OCI-LY3 (cell line): ENCODE results near the gene GALNTL6.

Experiments
- H2AFZ ChIP-seq: fragments of 200-600, 300-600 bp; shearing (Covaris generic); 2 replicates; pipeline ENCODE4 v1.6.0; 2014; ENCODE audit warnings: antibody characterized with exemption, low read depth, low read length
- H3K27ac ChIP-seq: fragments of 200-600, 300-600 bp; sonication (generic); 2 replicates; pipeline ENCODE4 v1.5.1; 2014; ENCODE audit warnings: mild to moderate bottlenecking, low read length, moderate library complexity, mixed read lengths
- H3K27me3 ChIP-seq: fragments of 200-600, 300-600 bp; sonication (generic); 2 replicates; pipeline ENCODE4 v1.6.1; 2014; ENCODE audit warnings: low read depth, low read length, mixed read lengths
- H3K36me3 ChIP-seq: fragments of 200-600, 300-600 bp; sonication (generic); replicated peaks from 2 replicates; pipeline ENCODE3; 2014; ENCODE audit warnings: low read depth, low read length, mixed read lengths
- H3K4me1 ChIP-seq: fragments of 300-600, 200-600 bp; sonication (generic); 2 replicates; pipeline ENCODE4 v1.6.1; 2014; ENCODE audit warnings: low read length, mixed read lengths
- H3K4me2 ChIP-seq: fragments of 200-600, 300-600 bp; sonication (generic); 2 replicates; pipeline ENCODE4 v1.6.1; 2014; ENCODE audit warnings: low read length, mixed read lengths
- H3K4me3 ChIP-seq: fragments of 300-600, 200-600 bp; sonication (generic); 2 replicates; pipeline ENCODE4 v1.5.1; 2014; ENCODE audit warnings: antibody characterized with exemption, mild to moderate bottlenecking, low read length, moderate library complexity
- H3K79me2 ChIP-seq: fragments of 300-600, 200-600 bp; shearing (Covaris generic); 2 replicates; pipeline ENCODE4 v1.6.1; 2014; ENCODE audit warnings: mild to moderate bottlenecking, low read length, mixed read lengths
- H3K9ac ChIP-seq: fragments of 300-600, 200-600 bp; shearing (Covaris generic); 2 replicates; pipeline ENCODE4 v1.6.0; 2014; ENCODE audit warnings: mild to moderate bottlenecking, low read length, moderate library complexity
- H3K9me3 ChIP-seq: fragments of 200-600, 300-600 bp; shearing (Covaris generic); 2 replicates; pipeline ENCODE4 v1.6.1; 2014; ENCODE audit warnings: low read length, mixed read lengths; ENCODE audit not compliant: insufficient read depth
- H4K20me1 ChIP-seq: fragments of 200-600, 300-600 bp; sonication (generic); 2 replicates; pipeline ENCODE4 v1.6.1; 2016; ENCODE audit warnings: low read length, mixed read lengths; ENCODE audit not compliant: insufficient read depth
- CTCF ChIP-seq: fragments of 200-600, 300-600 bp; sonication (generic); IDR thresholded peaks from 2 replicates; pipeline ENCODE4 v1.5.1; 2014; ENCODE audit warnings: antibody characterized with exemption, low read length, low read depth
- EZH2phosphoT487 ChIP-seq: fragments of 200-600 bp; shearing (Covaris generic); IDR thresholded peaks from 2 replicates; pipeline ENCODE4 v1.6.1; 2018; ENCODE audit warnings: antibody characterized with exemption, mixed run types, low read depth

Gene GALNTL6

GRCh38 chr4:171785388-171785787, 27.8 kb upstream of the GALNTL6 start:
- no peaks in the 10 kb centered on the region for H4K20me1 ChIP-seq
- no peak overlapping the region for H3K4me2 ChIP-seq
- H3K4me1 ChIP-seq, result no peaks in the 10 kb centered on the region
- no peaks in the 10 kb centered on the region for H3K36me3 ChIP-seq
- peaks cover 9% of the 10 kb centered on the region; the same call in 1 of the 2 replicates for H3K9me3 ChIP-seq
- no peak overlapping the region for H2AFZ ChIP-seq
- H3K79me2 ChIP-seq, result no peaks in the 10 kb centered on the region
- H3K9ac ChIP-seq, result no peak overlapping the region
- H3K27ac ChIP-seq, result no peak overlapping the region
- no peaks in the 10 kb centered on the region for H3K27me3 ChIP-seq
- TF ChIP-seq CTCF (peak; percentile 54), EZH2phosphoT487 (no peak)
- no peak overlapping the region for H3K4me3 ChIP-seq

DNA sequence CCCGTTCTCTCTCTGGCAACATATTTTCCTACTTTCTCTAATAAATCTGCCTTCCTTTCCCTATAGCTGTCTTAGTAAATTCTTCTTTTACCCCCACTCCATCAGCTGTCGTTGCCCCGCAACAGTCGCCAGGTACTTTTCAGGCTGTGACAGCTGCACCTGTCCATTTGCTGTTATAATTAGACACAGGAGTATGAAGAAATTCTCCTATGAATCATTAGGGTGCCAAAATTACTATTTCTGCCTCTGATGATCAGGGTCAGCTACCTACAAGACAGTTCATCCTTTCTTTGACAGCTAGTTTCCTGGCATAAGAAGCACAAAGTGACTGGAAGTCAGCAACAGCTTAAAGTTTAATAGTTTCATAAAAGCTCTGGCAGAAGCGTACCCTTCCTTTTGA, 19.5 kb upstream of the GALNTL6 start:
- H2AFZ ChIP-seq, result no peak overlapping the region
- H3K9me3 ChIP-seq, result no peaks in the 10 kb centered on the region
- H3K27ac ChIP-seq, result no peak overlapping the region
- no peaks in the 10 kb centered on the region for H3K36me3 ChIP-seq
- no peaks in the 10 kb centered on the region for H3K27me3 ChIP-seq
- no peak overlapping the region for H3K9ac ChIP-seq
- H3K4me3 ChIP-seq, result no peak overlapping the region
- H3K79me2 ChIP-seq, result no peaks in the 10 kb centered on the region
- no peaks in the 10 kb centered on the region for H4K20me1 ChIP-seq
- H3K4me2 ChIP-seq, result no peak overlapping the region
- H3K4me1 ChIP-seq, result no peaks in the 10 kb centered on the region
- TF ChIP-seq EZH2phosphoT487 (no peak), CTCF (no peak)

GRCh38 chr4:171794528-171794927, 18.7 kb upstream of the GALNTL6 start:
- H3K27ac ChIP-seq, result no peak overlapping the region
- no peak for TF ChIP-seq EZH2phosphoT487
- TF ChIP-seq CTCF, result no peak
- no peaks in the 10 kb centered on the region for H3K27me3 ChIP-seq
- no peaks in the 10 kb centered on the region for H3K9me3 ChIP-seq
- no peaks in the 10 kb centered on the region for H3K36me3 ChIP-seq
- no peak overlapping the region for H3K9ac ChIP-seq
- H4K20me1 ChIP-seq, result no peaks in the 10 kb centered on the region
- H2AFZ ChIP-seq, result no peak overlapping the region
- no peaks in the 10 kb centered on the region for H3K79me2 ChIP-seq
- H3K4me1 ChIP-seq, result no peaks in the 10 kb centered on the region
- H3K4me3 ChIP-seq, result no peak overlapping the region
- H3K4me2 ChIP-seq, result no peak overlapping the region

GRCh38 chr4:171809854-171810253, 3.4 kb upstream of the GALNTL6 start:
- H3K9me3 ChIP-seq, result no peaks in the 10 kb centered on the region
- TF ChIP-seq CTCF, result no peak
- H2AFZ ChIP-seq, result no peak overlapping the region
- no peaks in the 10 kb centered on the region for H3K79me2 ChIP-seq
- no peaks in the 10 kb centered on the region for H3K36me3 ChIP-seq
- H3K9ac ChIP-seq, result no peak overlapping the region
- H3K4me3 ChIP-seq, result no peak overlapping the region
- H3K4me1 ChIP-seq, result peaks cover 5% of the 10 kb centered on the region
- H3K27ac ChIP-seq, result no peak overlapping the region
- H3K27me3 ChIP-seq, result no peaks in the 10 kb centered on the region
- H4K20me1 ChIP-seq, result no peaks in the 10 kb centered on the region
- H3K4me2 ChIP-seq, result no peak overlapping the region
